ENCODE results near the gene TTLL10. TPM values are rescaled to one million over a fixed set of nuclear protein-coding genes. Genes with fewer than 3 reads are reported as not detected.

TTLL10 gene
- total RNA-seq, 2 donors from 2014 or later = not detected

DNA sequence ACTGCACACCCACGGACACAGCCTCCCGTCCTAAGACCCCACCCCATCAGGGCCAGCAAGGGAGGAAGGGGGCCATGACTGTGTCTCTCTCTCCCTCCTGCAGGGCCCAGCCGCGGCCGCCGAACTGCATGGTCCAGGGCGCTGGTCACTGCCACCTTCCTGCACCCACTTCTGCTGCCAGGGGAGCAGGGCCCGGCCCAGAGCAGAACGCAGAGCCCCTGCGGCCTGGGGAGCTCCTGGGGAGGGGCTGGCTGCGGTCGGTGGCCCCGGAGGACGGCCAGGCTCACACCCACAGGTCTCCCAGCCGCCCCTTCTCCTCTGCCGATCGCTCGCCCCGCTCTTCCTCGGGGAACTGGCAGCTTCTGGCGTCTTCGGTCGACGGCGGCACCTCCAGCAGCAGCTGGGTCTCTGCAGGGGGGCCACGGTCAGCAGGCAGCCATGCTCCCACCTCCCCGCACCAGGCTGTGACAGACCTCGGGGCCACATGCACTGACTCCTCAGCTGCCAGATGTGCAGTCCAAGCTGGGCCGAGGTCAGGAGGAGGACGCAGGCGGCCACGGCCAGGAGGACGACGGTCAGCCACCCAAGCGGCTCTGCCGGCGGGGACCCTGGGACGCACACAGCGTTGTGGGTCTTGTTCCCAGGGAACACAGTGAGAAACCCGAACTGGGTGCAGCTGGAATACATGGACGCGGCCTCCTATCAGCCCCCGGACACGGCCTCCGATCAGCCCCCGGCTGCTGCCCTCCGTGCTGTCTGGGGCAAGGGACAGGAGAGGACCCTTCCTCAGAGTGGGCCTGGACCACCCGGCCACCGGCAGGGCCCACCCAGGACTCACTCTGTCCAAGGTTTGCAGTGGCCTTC lies 30.1 kb downstream of the TTLL10 start:
- no peak overlapping the region for H3K4me3 ChIP-seq
- no peaks in the 10 kb centered on the region for H3K36me3 ChIP-seq
- TF ChIP-seq, protein P1, sequence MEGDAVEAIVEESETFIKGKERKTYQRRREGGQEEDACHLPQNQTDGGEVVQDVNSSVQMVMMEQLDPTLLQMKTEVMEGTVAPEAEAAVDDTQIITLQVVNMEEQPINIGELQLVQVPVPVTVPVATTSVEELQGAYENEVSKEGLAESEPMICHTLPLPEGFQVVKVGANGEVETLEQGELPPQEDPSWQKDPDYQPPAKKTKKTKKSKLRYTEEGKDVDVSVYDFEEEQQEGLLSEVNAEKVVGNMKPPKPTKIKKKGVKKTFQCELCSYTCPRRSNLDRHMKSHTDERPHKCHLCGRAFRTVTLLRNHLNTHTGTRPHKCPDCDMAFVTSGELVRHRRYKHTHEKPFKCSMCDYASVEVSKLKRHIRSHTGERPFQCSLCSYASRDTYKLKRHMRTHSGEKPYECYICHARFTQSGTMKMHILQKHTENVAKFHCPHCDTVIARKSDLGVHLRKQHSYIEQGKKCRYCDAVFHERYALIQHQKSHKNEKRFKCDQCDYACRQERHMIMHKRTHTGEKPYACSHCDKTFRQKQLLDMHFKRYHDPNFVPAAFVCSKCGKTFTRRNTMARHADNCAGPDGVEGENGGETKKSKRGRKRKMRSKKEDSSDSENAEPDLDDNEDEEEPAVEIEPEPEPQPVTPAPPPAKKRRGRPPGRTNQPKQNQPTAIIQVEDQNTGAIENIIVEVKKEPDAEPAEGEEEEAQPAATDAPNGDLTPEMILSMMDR (IDR thresholded peaks at IDR 0.05) = no peak
- H3K27ac ChIP-seq = no peak overlapping the region
- ATAC-seq (ENCODE audit: insufficient number of reproducible peaks, low FRiP score, low read depth) (no peak), DNase-seq (ENCODE audit: low spot score) (no peak)
- H3K4me1 ChIP-seq (ENCODE audit: control insufficient read depth in 1 of 2, low read depth in 2 of 2) = peaks cover 8 to 21% of the 10 kb centered on the region in 2 donors
- no peaks in the 10 kb centered on the region for H3K9me3 ChIP-seq
- peaks cover 4% of the 10 kb centered on the region for H3K27me3 ChIP-seq (replicated peaks; ENCODE audit: insufficient read depth)

DNA sequence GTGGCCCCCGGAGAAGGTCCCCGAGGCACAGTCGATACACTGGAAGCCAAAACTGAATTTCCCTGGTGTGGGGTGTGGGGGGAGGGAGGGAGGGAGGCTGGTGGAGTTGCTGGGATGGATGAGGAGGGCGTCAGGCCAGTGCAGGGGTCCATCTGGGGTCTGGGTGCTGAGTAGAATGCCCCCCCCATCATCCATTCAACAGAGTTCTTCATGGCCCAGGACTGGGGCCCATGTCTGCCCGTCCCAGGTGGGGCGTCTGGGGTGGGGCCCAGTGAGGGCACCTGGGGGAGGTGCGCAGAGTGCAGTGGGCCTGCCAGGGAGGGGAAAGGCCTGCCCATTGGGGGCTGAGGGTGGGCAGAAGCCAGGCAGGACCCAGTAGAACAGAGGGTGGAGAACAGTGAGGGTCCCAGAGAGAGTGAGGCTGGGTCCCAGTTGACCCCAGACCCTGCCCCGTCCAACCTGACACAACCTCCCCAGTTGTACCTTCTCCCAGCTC lies 30.8 kb downstream of the TTLL10 start:
- no peaks in the 10 kb centered on the region for H3K36me3 ChIP-seq
- H3K27ac ChIP-seq = no peak overlapping the region
- DNase-seq (ENCODE audit: low spot score) (no peak), ATAC-seq (ENCODE audit: insufficient number of reproducible peaks, low FRiP score, low read depth) (no peak)
- TF ChIP-seq, protein P1 (IDR thresholded peaks at IDR 0.05) = no peak
- no peaks in the 10 kb centered on the region for H3K9me3 ChIP-seq
- H3K27me3 ChIP-seq (replicated peaks; ENCODE audit: insufficient read depth) = peaks cover 4% of the 10 kb centered on the region
- peaks cover 8 to 21% of the 10 kb centered on the region in 2 donors for H3K4me1 ChIP-seq (ENCODE audit: control insufficient read depth in 1 of 2, low read depth in 2 of 2)
- no peak overlapping the region for H3K4me3 ChIP-seq

DNA sequence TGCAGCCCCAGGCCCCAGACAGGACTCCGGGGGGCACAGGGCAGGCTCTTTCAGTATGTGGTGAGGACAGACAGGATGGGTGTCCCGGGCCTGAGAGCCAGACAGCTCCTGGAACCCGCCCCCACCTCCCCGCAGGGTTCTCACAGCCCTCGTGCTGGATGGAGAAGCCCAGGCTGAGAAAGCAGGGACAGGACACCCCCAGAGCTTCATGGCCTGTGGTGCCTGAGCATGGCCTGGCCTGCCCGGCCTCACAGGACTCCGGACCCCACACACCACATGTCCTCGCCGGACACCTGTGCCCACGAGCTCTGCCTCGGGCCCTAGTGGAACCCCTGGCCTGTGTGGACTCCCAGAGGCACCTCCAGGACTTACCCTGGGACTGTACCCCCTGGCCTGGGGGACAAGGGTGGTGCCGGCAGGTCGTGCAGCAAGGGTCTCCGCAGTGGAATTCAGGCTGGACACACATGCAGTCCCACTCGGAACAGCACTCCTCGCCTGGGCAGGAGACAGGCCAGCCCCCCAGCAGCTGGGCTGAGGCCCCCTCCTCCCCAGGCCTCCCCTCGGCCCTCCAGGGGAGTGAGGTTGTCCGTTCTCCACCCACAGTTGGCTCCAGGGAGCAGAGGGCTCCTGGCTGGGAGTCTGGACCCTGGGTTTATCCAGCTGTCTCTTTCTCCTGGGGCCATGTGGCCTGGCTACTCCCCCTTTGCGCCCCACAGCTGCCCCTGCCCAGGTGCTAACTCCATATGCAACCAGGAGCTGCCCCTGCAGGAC lies 31.5 kb downstream of the TTLL10 start:
- no peak overlapping the region for H3K4me3 ChIP-seq
- DNase-seq (ENCODE audit: low spot score) (no peak), ATAC-seq (ENCODE audit: insufficient number of reproducible peaks, low FRiP score, low read depth) (no peak)
- H3K27me3 ChIP-seq (replicated peaks; ENCODE audit: insufficient read depth) = peaks cover 4% of the 10 kb centered on the region
- H3K36me3 ChIP-seq = no peaks in the 10 kb centered on the region
- H3K27ac ChIP-seq = no peak overlapping the region
- H3K4me1 ChIP-seq (ENCODE audit: control insufficient read depth in 1 of 2, low read depth in 2 of 2) = peaks cover 8 to 21% of the 10 kb centered on the region in 2 donors
- no peaks in the 10 kb centered on the region for H3K9me3 ChIP-seq
- TF ChIP-seq, protein P1 (IDR thresholded peaks at IDR 0.05) = no peak

DNA sequence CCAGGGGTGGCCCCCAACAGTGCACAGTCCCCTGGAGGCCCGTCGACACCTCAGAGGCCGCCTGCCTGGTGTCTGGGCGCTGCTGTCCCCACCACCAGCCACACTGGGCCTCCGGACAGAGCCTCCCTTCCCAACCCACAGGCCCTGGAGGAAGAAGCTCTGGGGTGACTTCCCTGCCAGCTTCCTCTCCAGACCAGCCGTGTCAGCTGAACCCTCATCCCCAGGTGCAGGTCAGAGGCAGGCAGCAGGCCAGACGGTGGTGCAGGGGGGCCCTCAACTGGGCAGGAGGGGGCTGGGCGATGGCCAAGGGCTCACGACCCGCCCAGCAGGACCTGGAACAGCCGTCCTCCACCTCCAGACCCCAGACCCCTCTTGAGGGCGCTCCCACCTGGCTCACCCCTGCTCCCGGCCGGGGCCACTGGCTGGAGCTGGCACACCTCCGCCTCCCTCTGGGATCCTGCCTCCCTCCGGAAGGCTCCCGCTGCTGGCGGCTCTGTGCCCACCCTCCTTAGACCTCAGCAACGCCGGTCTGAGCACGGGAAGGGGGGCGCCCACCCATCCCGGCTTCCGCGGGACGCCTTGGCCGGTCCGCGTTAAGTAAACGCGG lies 32.2 kb downstream of the TTLL10 start:
- no peaks in the 10 kb centered on the region for H3K9me3 ChIP-seq
- peaks cover 8 to 20% of the 10 kb centered on the region in 2 donors for H3K4me1 ChIP-seq (ENCODE audit: control insufficient read depth in 1 of 2, low read depth in 2 of 2)
- TF ChIP-seq, protein P1 (IDR thresholded peaks at IDR 0.05) = no peak
- peak overlapping the region; percentile 47 for H3K4me3 ChIP-seq
- H3K27ac ChIP-seq = no peak overlapping the region
- ATAC-seq (ENCODE audit: insufficient number of reproducible peaks, low FRiP score, low read depth) (no peak), DNase-seq (ENCODE audit: low spot score) (no peak)
- no peaks in the 10 kb centered on the region for H3K36me3 ChIP-seq
- H3K27me3 ChIP-seq (replicated peaks; ENCODE audit: insufficient read depth) = peaks cover 4% of the 10 kb centered on the region
